ENCODE results near the gene MEIS1. TPM values are rescaled to one million over a fixed set of nuclear protein-coding genes. Genes with fewer than 3 reads are reported as not detected.

Gene MEIS1
- total RNA-seq, 2 experiments from 2014 or later: 5.4 to 7.3 TPM

DNA sequence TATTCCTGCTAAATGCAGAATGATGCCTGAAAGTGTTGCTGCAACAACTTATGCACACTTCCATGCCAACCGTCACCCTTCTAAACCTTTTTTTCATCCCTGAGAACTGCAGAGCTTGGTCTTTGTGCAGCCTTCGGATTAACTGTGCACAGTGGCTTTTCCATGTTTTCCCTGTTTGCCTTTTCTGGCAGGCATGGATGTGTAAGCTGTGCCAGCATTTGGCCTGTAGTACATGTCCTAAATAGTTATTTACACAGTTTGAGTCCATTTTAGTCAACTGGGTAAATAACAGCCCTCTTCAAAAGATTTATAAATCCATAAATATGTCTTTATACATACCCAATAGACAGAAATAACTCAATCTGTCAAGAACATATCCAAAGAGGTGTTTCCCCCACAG, 31.5 kb downstream of the MEIS1 start:
- Histone ChIP-seq H3K36me3 (ENCODE audit: insufficient read depth, low read length) (no peaks in the 10 kb centered on the region), H3K9me2 (ENCODE audit: insufficient read depth, low read length) (no peaks in the 10 kb centered on the region), H3K4me3 (ENCODE audit: low read depth, low read length, poor library complexity, severe bottlenecking) (no peak overlapping the region), H3K4me2 (ENCODE audit: low read length) (no peak overlapping the region), H2AFZ (ENCODE audit: low read length) (no peak overlapping the region), H3K9me3 (ENCODE audit: low read length) (no peaks in the 10 kb centered on the region), H3K4me1 (ENCODE audit: insufficient read depth, low read length, poor library complexity, severe bottlenecking) (peaks cover 12% of the 10 kb centered on the region), H3K27ac (ENCODE audit: low read depth, low read length, poor library complexity, severe bottlenecking) (no peak overlapping the region), H3K79me2 (ENCODE audit: insufficient read depth, low read depth, low read length) (no peaks in the 10 kb centered on the region), H4K20me1 (ENCODE audit: insufficient read depth, low read length) (no peaks in the 10 kb centered on the region)
- DNase-seq (ENCODE audit: low spot score): no peak
- intact Hi-C loops (cut with micrococcal nuclease; ENCODE audit: unreplicated experiment): no loop called here
- ChIA-PET POLR2A (no interaction called here), CTCF (ENCODE audit: unreplicated experiment) (no interaction called here)
- TF ChIP-seq EZH2phosphoT487 (IDR thresholded peaks at IDR 0.05; ENCODE audit: borderline replicate concordance, low read depth, low read length) (no peak), CTCF (conservative IDR thresholded peaks at IDR 0.05; ENCODE audit: low read length) (no peak)
- no TSS peak for BruUV-seq (replicated peaks)

DNA sequence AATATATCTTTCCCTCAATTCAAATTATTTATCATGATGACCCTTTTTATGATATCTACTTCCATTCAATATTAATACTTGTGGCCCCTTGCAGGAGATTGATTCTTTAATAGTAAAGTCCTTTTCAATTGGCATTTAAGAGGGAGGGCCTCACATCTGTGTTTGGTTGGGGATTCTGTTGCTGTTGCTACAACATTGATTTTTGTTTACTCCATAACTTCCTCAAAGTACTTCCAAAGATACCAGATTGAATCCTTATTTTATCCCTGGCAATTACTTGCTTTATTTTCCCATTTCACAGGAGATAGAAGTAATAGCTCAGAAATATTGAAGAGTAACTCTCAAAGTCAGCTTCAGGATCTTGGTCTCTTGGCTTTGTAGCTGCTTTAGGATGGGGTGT, 32.8 kb downstream of the MEIS1 start:
- POLR2A ChIA-PET: interaction anchor here (1.6 kb wide), 1 partner anchor 33 kb away, joined by 3 read pairs; the partner anchor contains the start of gene MEIS1
- H3K4me2 ChIP-seq (ENCODE audit: low read length): no peak overlapping the region
- no peaks in the 10 kb centered on the region for H3K9me3 ChIP-seq (ENCODE audit: low read length)
- no peaks in the 10 kb centered on the region for H4K20me1 ChIP-seq (ENCODE audit: insufficient read depth, low read length)
- no peaks in the 10 kb centered on the region for H3K36me3 ChIP-seq (ENCODE audit: insufficient read depth, low read length)
- no peaks in the 10 kb centered on the region for H3K9me2 ChIP-seq (ENCODE audit: insufficient read depth, low read length)
- H3K27ac ChIP-seq (ENCODE audit: low read depth, low read length, poor library complexity, severe bottlenecking): no peak overlapping the region
- no peak overlapping the region for H3K4me3 ChIP-seq (ENCODE audit: low read depth, low read length, poor library complexity, severe bottlenecking)
- no peak overlapping the region for H2AFZ ChIP-seq (ENCODE audit: low read length)
- BruUV-seq (replicated peaks): no TSS peak
- no peak for DNase-seq (ENCODE audit: low spot score)
- CTCF ChIA-PET (ENCODE audit: unreplicated experiment): no interaction called here
- no peak for TF ChIP-seq CTCF (conservative IDR thresholded peaks at IDR 0.05; ENCODE audit: low read length)
- no peak for TF ChIP-seq EZH2phosphoT487 (IDR thresholded peaks at IDR 0.05; ENCODE audit: borderline replicate concordance, low read depth, low read length)
- H3K79me2 ChIP-seq (ENCODE audit: insufficient read depth, low read depth, low read length): no peaks in the 10 kb centered on the region
- intact Hi-C loops (cut with micrococcal nuclease; ENCODE audit: unreplicated experiment): no loop called here
- peaks cover 12% of the 10 kb centered on the region for H3K4me1 ChIP-seq (ENCODE audit: insufficient read depth, low read length, poor library complexity, severe bottlenecking)

GRCh38 chr2:66469214-66469902, 34.4 kb downstream of the MEIS1 start:
- no peak overlapping the region for H2AFZ ChIP-seq (ENCODE audit: low read length)
- H3K9me2 ChIP-seq (ENCODE audit: insufficient read depth, low read length): no peaks in the 10 kb centered on the region
- CTCF ChIA-PET (ENCODE audit: unreplicated experiment): no interaction called here
- BruUV-seq (replicated peaks): no TSS peak
- H3K79me2 ChIP-seq (ENCODE audit: insufficient read depth, low read depth, low read length): no peaks in the 10 kb centered on the region
- DNase-seq (ENCODE audit: low spot score): no peak
- H3K27ac ChIP-seq (ENCODE audit: low read depth, low read length, poor library complexity, severe bottlenecking): no peak overlapping the region
- POLR2A ChIA-PET: no interaction called here
- no peak for TF ChIP-seq CTCF (conservative IDR thresholded peaks at IDR 0.05; ENCODE audit: low read length)
- TF ChIP-seq EZH2phosphoT487 (IDR thresholded peaks at IDR 0.05; ENCODE audit: borderline replicate concordance, low read depth, low read length): no peak
- H3K4me1 ChIP-seq (ENCODE audit: insufficient read depth, low read length, poor library complexity, severe bottlenecking): peaks cover 19% of the 10 kb centered on the region
- no peaks in the 10 kb centered on the region for H3K9me3 ChIP-seq (ENCODE audit: low read length)
- no peak overlapping the region for H3K4me3 ChIP-seq (ENCODE audit: low read depth, low read length, poor library complexity, severe bottlenecking)
- no peaks in the 10 kb centered on the region for H4K20me1 ChIP-seq (ENCODE audit: insufficient read depth, low read length)
- H3K36me3 ChIP-seq (ENCODE audit: insufficient read depth, low read length): no peaks in the 10 kb centered on the region
- peak overlapping the region; percentile 32 for H3K4me2 ChIP-seq (ENCODE audit: low read length)
- intact Hi-C loops (cut with micrococcal nuclease; ENCODE audit: unreplicated experiment): no loop called here
